A673 (cell line): ENCODE measurements around the gene C1orf21.

Source experiments
- EZH2 ChIP-seq: fragments of 200-600 bp; sonication (generic); IDR thresholded peaks from 2 replicates; pipeline ENCODE4 v1.6.1; 2017; ENCODE audit warnings: borderline replicate concordance, low read depth, mild to moderate bottlenecking, mixed read lengths, antibody characterized with exemption, low read length; ENCODE audit not compliant: poor library complexity, severe bottlenecking
- TF ChIP-seq, protein P1 (sequence below): fragments of 300-800, 200-600 bp; sonication (generic); conservative IDR thresholded peaks from 2 replicates; pipeline ENCODE4 v1.5.1; 2017; ENCODE audit warnings: low read depth, mild to moderate bottlenecking, antibody characterized with exemption, low read length, moderate library complexity, mixed read lengths

DNA sequence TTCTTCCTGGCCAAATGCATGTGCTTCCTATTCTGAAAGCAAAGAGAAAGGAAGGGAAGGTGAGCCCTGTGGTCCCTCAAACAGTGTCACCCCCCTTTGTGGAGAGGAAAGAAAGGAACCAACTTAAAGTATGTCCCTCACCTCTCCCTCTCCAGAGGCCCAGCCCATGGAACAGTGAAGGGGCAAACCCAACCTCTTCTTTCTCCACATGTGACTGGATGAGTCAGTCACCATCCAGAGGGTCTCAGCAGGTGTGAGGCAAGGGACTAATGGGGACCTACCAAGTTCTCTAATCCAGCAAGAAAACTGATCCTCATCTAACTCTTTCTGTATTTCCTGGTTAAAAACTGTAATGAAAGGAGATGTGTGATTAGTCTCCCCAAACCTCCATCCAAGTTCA lies 222.2 kb downstream of the C1orf21 start:
- TF ChIP-seq, protein P1, sequence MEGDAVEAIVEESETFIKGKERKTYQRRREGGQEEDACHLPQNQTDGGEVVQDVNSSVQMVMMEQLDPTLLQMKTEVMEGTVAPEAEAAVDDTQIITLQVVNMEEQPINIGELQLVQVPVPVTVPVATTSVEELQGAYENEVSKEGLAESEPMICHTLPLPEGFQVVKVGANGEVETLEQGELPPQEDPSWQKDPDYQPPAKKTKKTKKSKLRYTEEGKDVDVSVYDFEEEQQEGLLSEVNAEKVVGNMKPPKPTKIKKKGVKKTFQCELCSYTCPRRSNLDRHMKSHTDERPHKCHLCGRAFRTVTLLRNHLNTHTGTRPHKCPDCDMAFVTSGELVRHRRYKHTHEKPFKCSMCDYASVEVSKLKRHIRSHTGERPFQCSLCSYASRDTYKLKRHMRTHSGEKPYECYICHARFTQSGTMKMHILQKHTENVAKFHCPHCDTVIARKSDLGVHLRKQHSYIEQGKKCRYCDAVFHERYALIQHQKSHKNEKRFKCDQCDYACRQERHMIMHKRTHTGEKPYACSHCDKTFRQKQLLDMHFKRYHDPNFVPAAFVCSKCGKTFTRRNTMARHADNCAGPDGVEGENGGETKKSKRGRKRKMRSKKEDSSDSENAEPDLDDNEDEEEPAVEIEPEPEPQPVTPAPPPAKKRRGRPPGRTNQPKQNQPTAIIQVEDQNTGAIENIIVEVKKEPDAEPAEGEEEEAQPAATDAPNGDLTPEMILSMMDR, result no peak
- no peak for TF ChIP-seq EZH2
